ENCODE results near the gene RPL23. TPM values are rescaled to one million over a fixed set of nuclear protein-coding genes. Genes with fewer than 3 reads are reported as not detected.

The RPL23 gene
- polyA plus RNA-seq, 1 of the 3 experiments (the other 2 are of a cell fraction): 2,658 TPM

DNA sequence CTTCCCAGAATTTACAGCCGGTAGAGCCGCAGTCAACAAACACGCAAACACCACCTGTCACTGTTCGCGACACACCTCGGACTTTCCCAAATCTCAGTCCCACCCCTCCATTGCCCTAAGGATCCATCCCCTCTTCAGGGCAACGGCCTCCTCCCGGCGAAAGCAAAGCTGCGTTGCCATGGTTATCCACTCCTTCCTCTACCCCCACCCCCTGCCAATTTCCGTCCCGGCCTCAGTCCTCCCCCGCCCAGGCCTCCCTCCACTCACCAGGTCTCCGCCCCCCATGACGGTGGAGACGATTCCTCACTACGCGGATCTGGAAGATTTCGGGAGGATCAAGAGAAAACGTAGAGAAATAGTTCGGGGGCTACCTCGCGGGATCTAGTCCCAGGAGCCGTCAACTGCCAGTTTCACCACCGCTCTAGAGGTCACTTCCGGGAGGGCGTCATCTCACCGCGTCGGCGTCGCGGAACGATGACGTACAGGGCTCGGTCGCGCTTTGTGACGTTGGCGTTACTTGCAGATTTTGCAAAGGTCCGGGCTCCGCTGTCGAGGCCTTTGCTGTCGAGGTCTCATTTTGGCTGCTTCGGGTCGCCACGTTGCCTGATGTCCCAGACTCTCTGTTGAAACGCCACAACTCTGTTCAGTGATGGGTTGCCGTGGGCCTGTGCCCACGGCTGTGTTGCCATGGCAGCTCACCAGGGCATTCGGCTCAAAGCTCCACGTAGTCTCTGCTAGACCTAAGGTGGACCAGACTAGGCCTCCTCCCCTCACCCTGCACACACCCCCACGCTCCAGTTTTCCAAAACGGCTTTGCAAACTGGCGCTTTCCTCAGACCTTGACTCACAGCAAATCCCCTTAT, 28.4 kb downstream of the RPL23 start, which contains the start of gene CWC25:
Gene CWC25, minus strand, starts transcription at position 423 of the 863 bp plus-strand sequence. Its CDS starts 138 bp downstream, at position 285.
- Histone ChIP-seq H4K20me1 (ENCODE audit: insufficient read depth) (no peaks in the 10 kb centered on the region), H3K9me3 (no peaks in the 10 kb centered on the region), H3K4me2 (peak within 1 kb of the TSS; percentile 88), H3K9ac (peak within 1 kb of the TSS; percentile 91), H3K79me2 (ENCODE audit: insufficient read depth) (peaks cover 48% of the 10 kb centered on the region), H3K27me3 (ENCODE audit: insufficient read depth) (no peaks in the 10 kb centered on the region), H3F3A (replicated peaks; ENCODE audit: insufficient read depth) (peaks cover 13% of the 10 kb centered on the region), H3K4me1 (ENCODE audit: control insufficient read depth in 1 of 2, insufficient read depth in 2 of 2, low read depth in 1 of 2, low read length in 1 of 2) (peaks cover 5 to 15% of the 10 kb centered on the region in 2 experiments; a peak in 1 of 4 replicates), H3K27ac (ENCODE audit: low read depth in 2 of 2, low read length in 1 of 2) (peak within 1 kb of the TSS; percentile 94 to 97), H3K4me3 (ENCODE audit: low read depth in 2 of 2, low read length in 1 of 2) (peak within 1 kb of the TSS; percentile 73 to 94), H3K36me3 (replicated peaks in 1 of 2; ENCODE audit: control insufficient read depth in 1 of 2, insufficient read depth in 2 of 2, low read length in 1 of 2) (peaks cover 5 to 8% of the 10 kb centered on the region in 2 experiments), H2AFZ (ENCODE audit: low read depth) (peak within 1 kb of the TSS; percentile 87), H3K9me2 (no peaks in the 10 kb centered on the region)
- ChIA-PET CTCF (interaction anchor here (0.6 to 1.2 kb wide), 3 partner anchors 44 to 316 kb away, joined by 3 to 4 read pairs (median 3); no protein-coding TSS in a partner anchor), POLR2A (interaction anchor here (0.8 to 2.1 kb wide), 2 partner anchors 29 to 44 kb away, joined by 4 to 16 read pairs; partner anchors contain the start of genes LASP1 and RPL23)
- WGBS (ENCODE audit: low lambda C conversion rate): 2% methylated on average over 29 of the region's 55 CpGs
- DNase-seq: peak; percentile 90
- TF ChIP-seq POLR2AphosphoS5 (IDR thresholded peaks at IDR 0.05; ENCODE audit: low read depth, low read length) (peak; percentile 90), ELF1 (IDR thresholded peaks at IDR 0.05) (peak; percentile 98), GABPA (IDR thresholded peaks at IDR 0.05; ENCODE audit: low read depth) (peak; percentile 90), RFX5 (IDR thresholded peaks at IDR 0.05; ENCODE audit: low read length) (no peak), TCF12 (IDR thresholded peaks at IDR 0.05) (peak; percentile 11; the same call in 1 of the 2 replicates), FOXM1 (IDR thresholded peaks at IDR 0.05; ENCODE audit: low read depth) (no peak), MEF2A (IDR thresholded peaks at IDR 0.05; ENCODE audit: borderline replicate concordance, low read depth) (no peak), SMC3 (IDR thresholded peaks at IDR 0.05; ENCODE audit: low read depth, low read length) (no peak), NRF1 (IDR thresholded peaks at IDR 0.05; ENCODE audit: low read depth, low read length) (no peak), JUND (IDR thresholded peaks at IDR 0.05) (no peak), SIN3A (IDR thresholded peaks at IDR 0.05; ENCODE audit: borderline replicate concordance, low read depth, low read length) (peak; percentile 85), RCOR1 (IDR thresholded peaks at IDR 0.05; ENCODE audit: low read length) (no peak), NFIC (IDR thresholded peaks at IDR 0.05; ENCODE audit: borderline replicate concordance) (no peak), TAF1 (IDR thresholded peaks at IDR 0.05; ENCODE audit: borderline replicate concordance, low read depth, low read length) (peak; percentile 91), EZH2phosphoT487 (IDR thresholded peaks at IDR 0.05; ENCODE audit: borderline replicate concordance, low read depth) (no peak), YY1 (IDR thresholded peaks at IDR 0.05; ENCODE audit: low read depth) (no peak; the same call in 1 of the 2 replicates), MXI1 (IDR thresholded peaks at IDR 0.05; ENCODE audit: low read depth, low read length) (peak; percentile 71), FOXJ3 (CRISPR knock-in tag; IDR thresholded peaks at IDR 0.05) (0 out of 2 replicates have a peak, but pooled peaks have one; percentile 18), CHD2 (IDR thresholded peaks at IDR 0.05; ENCODE audit: low read length, partially characterized antibody) (peak; percentile 95), EP300 (IDR thresholded peaks at IDR 0.05; ENCODE audit: borderline replicate concordance in 1 of 2, low read depth in 1 of 2, low read length in 1 of 2) (peak in 1 of 2 experiments; percentile 31; a peak in 1 of 4 replicates)
- TF ChIP-seq, protein P1, sequence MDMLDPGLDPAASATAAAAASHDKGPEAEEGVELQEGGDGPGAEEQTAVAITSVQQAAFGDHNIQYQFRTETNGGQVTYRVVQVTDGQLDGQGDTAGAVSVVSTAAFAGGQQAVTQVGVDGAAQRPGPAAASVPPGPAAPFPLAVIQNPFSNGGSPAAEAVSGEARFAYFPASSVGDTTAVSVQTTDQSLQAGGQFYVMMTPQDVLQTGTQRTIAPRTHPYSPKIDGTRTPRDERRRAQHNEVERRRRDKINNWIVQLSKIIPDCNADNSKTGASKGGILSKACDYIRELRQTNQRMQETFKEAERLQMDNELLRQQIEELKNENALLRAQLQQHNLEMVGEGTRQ (IDR thresholded peaks at IDR 0.05; ENCODE audit: borderline replicate concordance, low read depth, low read length): no peak
- TF ChIP-seq, protein P2, sequence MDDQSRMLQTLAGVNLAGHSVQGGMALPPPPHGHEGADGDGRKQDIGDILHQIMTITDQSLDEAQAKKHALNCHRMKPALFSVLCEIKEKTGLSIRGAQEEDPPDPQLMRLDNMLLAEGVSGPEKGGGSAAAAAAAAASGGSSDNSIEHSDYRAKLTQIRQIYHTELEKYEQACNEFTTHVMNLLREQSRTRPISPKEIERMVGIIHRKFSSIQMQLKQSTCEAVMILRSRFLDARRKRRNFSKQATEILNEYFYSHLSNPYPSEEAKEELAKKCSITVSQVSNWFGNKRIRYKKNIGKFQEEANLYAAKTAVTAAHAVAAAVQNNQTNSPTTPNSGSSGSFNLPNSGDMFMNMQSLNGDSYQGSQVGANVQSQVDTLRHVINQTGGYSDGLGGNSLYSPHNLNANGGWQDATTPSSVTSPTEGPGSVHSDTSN (IDR thresholded peaks at IDR 0.05): no peak; the same call in 1 of the 2 replicates
- TF ChIP-seq, protein P3, sequence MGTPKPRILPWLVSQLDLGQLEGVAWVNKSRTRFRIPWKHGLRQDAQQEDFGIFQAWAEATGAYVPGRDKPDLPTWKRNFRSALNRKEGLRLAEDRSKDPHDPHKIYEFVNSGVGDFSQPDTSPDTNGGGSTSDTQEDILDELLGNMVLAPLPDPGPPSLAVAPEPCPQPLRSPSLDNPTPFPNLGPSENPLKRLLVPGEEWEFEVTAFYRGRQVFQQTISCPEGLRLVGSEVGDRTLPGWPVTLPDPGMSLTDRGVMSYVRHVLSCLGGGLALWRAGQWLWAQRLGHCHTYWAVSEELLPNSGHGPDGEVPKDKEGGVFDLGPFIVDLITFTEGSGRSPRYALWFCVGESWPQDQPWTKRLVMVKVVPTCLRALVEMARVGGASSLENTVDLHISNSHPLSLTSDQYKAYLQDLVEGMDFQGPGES (IDR thresholded peaks at IDR 0.05; ENCODE audit: low read depth, low read length): no peak
- TF ChIP-seq, protein P4, sequence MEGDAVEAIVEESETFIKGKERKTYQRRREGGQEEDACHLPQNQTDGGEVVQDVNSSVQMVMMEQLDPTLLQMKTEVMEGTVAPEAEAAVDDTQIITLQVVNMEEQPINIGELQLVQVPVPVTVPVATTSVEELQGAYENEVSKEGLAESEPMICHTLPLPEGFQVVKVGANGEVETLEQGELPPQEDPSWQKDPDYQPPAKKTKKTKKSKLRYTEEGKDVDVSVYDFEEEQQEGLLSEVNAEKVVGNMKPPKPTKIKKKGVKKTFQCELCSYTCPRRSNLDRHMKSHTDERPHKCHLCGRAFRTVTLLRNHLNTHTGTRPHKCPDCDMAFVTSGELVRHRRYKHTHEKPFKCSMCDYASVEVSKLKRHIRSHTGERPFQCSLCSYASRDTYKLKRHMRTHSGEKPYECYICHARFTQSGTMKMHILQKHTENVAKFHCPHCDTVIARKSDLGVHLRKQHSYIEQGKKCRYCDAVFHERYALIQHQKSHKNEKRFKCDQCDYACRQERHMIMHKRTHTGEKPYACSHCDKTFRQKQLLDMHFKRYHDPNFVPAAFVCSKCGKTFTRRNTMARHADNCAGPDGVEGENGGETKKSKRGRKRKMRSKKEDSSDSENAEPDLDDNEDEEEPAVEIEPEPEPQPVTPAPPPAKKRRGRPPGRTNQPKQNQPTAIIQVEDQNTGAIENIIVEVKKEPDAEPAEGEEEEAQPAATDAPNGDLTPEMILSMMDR (IDR thresholded peaks at IDR 0.05): no peak
- TF ChIP-seq, protein P5, sequence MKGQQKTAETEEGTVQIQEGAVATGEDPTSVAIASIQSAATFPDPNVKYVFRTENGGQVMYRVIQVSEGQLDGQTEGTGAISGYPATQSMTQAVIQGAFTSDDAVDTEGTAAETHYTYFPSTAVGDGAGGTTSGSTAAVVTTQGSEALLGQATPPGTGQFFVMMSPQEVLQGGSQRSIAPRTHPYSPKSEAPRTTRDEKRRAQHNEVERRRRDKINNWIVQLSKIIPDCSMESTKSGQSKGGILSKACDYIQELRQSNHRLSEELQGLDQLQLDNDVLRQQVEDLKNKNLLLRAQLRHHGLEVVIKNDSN (IDR thresholded peaks at IDR 0.05; ENCODE audit: borderline replicate concordance, low read depth): peak; percentile 22; the same call in 1 of the 2 replicates
